Fibroblast of lung (primary cell): ENCODE results near the gene NOL6.

ENCODE experiments used
- CTCF ChIP-seq, 2 donors: IDR thresholded peaks in 1 of 2; conservative IDR thresholded peaks in 1 of 2; 1 replicate in 1 of 2; 2 replicates in 1 of 2; pipeline ENCODE4 v1.5.1; 2011 to 2012; ENCODE audit warnings: low read length in 2 of 2, control low read depth in 1 of 2, inconsistent platforms in 1 of 2, low read depth in 1 of 2, mild to moderate bottlenecking in 1 of 2
- EZH2 ChIP-seq: IDR thresholded peaks from 2 replicates; pipeline ENCODE4 v1.5.1; 2012; ENCODE audit warnings: low read length, control low read depth, mild to moderate bottlenecking; ENCODE audit errors: missing control alignments

- TF ChIP-seq CTCF (conservative IDR thresholded peaks at IDR 0.05 in 1 of 2, IDR thresholded peaks at IDR 0.05 in 1 of 2; ENCODE audit: low read depth in 1 of 2, low read length in 2 of 2) (no peak), EZH2 (no peak)
Observed at GRCh38 chr9:33434317-33435105, 39.2 kb downstream of the NOL6 start.
